Stimulated activated CD4-positive, alpha-beta T cell treated with anti-CD3 and anti-CD28 coated beads, TNF-alpha, amount 100 ng/mL, for 4 hours (primary cell): ENCODE measurements around the gene EDN2.

Experiments used
- DNase-seq, 3 experiments: peaks; one replicate each; pipeline ENCODE4 v3.0.0-alpha.2; 2020; ENCODE audit warnings: low read depth in 3 of 3

Gene EDN2

GRCh38 chr1:41484402-41485241 lies at the start of gene EDN2:
Gene EDN2, minus strand, starts transcription at chr1:41484683. Its CDS starts 82 bp downstream, at chr1:41484601.
- DNase-seq = no peak

GRCh38 chr1:41533731-41534080 lies 49.2 kb upstream of the EDN2 start:
- no peak for DNase-seq

- DNase-seq = no peak
Measured at GRCh38 chr1:41533016-41533730, 48.7 kb upstream of the EDN2 start.

- no peak for DNase-seq
Measured at GRCh38 chr1:41532206-41532975, 47.9 kb upstream of the EDN2 start.

- DNase-seq = no peak
Measured at GRCh38 chr1:41530411-41530810, 45.9 kb upstream of the EDN2 start.

DNA sequence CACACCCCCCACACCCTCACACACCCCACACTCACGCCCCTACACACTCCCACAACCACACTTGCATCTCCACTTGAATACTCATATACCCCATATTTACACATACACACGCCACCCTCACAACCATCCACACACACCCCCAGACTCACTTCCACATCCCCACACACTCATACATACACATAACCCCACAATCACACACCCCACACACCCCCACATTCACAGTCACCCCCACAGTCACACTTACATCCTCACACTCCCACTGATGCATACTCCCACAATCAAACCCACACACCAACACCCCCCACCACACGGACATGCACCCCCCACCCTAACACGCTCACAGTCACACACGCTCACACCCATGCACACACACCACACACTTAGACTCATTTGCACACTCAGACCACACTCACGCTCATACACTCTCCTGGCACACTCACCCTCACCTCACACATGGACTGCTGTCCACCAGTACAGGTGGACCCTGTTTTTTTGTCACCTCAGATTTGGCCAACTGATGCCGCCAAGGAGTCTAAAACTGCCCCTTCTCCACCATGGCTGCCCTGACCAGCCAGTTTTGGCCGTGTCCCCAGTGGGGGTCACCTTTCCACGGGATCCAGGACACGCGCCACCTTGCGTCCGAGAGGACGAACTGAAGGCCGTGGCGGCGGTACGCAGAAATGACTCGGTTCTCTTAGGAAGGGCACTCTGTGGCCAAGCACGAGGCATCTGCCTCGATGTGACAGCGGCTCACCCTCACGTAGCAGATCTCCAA lies 45.3 kb upstream of the EDN2 start:
- no peak for DNase-seq

GRCh38 chr1:41528726-41529605 lies 44.5 kb upstream of the EDN2 start:
- DNase-seq = no peak

- DNase-seq = no peak
Measured at GRCh38 chr1:41528106-41528505, 43.6 kb upstream of the EDN2 start.

GRCh38 chr1:41526956-41527561 lies 42.6 kb upstream of the EDN2 start:
- DNase-seq = no peak

DNA sequence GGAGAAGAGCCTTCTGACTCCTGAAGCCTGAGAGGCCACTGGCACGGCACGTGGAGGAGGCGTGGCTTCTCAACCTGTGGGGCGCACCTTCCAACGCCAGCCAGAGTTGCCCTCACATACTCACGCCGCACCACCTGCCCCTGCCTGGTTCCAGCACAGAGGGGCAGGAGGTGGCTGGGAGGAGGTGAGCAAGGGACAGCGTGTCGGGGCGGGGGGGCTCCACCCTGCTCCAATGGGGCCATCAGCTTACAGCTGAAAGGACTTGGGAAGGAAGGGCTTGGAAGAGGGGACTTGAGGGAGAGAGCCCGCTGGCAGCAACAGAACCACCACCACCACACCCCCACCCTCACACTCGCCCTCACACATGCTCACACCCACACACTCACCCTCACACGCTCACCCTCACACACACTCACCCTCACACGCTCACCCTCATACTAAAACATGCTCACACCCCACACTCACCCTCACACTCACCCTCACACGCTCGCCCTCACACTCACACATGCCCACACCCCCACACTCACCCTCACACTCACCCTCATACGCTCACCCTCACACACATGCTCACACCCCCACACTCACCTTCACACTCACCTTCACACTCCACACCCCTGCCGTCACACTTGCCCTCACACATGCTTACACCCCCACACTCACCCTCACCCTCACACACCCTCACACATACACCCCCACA lies 41.6 kb upstream of the EDN2 start:
- no peak for DNase-seq

- DNase-seq = no peak
Measured at GRCh38 chr1:41524676-41525675, 40.5 kb upstream of the EDN2 start.

DNA sequence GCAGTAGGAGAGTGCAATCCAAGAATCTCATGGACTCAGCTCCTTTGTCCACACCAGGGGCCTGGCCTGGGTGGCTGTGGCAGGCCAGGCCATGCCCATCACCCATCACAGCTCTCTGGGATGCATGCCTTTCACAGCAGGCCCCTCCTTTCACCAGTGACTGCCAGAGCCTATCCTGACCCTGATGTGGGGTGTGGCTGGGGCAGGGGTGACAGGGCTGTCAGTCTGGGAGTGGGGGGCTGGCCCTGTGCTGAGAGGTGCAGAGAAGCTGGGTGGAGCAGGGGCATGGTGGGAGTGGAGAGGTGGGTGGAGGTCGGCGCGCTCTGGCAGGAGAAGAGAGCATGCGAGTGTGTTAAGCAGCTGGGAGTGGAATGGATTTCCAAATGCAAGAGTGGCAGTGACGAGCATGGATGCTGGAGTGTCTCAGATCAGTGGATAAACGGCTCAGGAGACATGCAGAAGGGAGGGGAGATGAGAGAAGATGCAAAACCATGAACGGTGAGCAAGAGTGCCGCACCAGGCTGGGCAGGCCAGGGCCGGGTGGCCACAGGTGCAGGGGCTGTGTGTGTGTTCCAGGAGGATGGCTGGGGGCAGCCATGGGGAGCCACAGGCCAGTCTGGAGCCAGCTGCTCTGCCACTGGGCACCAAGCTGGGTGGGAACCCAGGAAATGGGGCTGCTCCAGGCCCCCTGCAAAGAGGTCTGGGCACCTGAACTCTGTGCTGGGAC lies 39.6 kb upstream of the EDN2 start:
- DNase-seq = no peak

GRCh38 chr1:41523071-41523470 lies 38.6 kb upstream of the EDN2 start:
- no peak for DNase-seq

- no peak for DNase-seq
Measured at GRCh38 chr1:41521766-41522165, 37.3 kb upstream of the EDN2 start.

DNA sequence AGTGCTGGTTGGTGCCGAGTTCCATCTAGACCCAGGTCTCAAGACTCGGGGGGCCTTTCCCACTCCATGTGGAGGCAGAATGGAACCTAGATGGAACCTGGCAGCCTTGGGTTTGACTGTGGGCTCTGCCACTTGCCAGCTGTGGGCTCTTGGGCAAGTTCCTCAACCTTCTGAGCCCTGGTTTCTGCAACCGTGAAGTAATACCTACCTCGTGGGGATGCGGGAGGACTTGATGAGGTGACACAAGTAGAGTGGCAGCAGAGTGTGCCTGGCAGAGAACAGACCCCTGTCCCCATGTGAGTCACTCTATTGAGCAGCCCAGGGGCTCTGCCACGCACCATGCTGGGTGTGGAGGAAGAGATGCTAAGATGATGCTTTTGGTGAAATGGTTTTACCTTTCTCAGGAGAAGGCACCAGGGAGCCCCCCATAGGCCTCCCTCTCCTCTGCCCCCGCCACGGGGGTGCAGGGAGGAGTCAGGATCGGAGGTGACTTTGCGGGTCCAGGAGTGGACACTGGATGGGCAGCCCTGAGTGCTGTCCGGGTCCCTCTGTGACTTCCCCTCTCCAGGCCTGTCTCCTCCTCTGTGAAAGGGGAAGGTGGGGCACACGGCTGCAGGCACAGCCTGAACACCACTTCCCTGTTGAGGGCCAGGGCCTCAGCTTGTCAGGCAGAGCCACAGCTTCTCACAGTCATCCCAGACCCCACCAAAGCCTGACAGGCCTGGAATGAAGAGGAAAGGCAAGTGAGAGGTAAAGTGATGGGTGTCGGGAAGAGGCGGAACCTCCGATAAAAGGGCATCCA lies 36.7 kb upstream of the EDN2 start:
- DNase-seq = no peak

- DNase-seq = no peak
Measured at GRCh38 chr1:41519667-41520066, 35.2 kb upstream of the EDN2 start.

- no peak for DNase-seq
Measured at GRCh38 chr1:41518471-41518870, 34.0 kb upstream of the EDN2 start.
